ENCODE measurements around the gene HHATL.

HHATL gene

DNA sequence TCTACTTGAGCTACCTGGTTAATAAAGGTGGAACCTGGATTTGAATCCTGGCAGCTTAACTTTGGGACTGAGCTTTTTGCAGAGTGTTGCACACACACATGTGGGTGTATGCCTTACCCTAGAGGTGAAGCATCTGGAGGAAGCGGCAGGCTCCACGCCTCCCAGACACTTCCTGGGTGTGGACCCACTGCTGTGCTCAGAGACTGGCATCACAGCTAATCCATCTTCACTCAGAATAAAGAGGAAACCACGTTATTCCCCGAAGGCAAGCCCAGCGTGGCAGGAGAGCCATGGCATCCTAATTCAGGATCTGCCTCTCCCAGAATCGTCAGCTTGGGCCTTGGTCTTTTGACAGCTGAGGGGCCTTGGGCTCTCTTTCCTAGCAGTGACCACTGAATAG is 45.0 kb upstream of the HHATL start:
- TF ChIP-seq, protein P1, sequence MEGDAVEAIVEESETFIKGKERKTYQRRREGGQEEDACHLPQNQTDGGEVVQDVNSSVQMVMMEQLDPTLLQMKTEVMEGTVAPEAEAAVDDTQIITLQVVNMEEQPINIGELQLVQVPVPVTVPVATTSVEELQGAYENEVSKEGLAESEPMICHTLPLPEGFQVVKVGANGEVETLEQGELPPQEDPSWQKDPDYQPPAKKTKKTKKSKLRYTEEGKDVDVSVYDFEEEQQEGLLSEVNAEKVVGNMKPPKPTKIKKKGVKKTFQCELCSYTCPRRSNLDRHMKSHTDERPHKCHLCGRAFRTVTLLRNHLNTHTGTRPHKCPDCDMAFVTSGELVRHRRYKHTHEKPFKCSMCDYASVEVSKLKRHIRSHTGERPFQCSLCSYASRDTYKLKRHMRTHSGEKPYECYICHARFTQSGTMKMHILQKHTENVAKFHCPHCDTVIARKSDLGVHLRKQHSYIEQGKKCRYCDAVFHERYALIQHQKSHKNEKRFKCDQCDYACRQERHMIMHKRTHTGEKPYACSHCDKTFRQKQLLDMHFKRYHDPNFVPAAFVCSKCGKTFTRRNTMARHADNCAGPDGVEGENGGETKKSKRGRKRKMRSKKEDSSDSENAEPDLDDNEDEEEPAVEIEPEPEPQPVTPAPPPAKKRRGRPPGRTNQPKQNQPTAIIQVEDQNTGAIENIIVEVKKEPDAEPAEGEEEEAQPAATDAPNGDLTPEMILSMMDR (IDR thresholded peaks at IDR 0.05; ENCODE audit: insufficient read depth, low read length, poor library complexity, severe bottlenecking), result no peak
- Histone ChIP-seq H3K36me3 (ENCODE audit: control insufficient read depth, insufficient read depth, low read length) (no peaks in the 10 kb centered on the region), H3K4me3 (replicated peaks; ENCODE audit: low read depth, low read length) (no peak overlapping the region), H3K27me3 (replicated peaks; ENCODE audit: control insufficient read depth, insufficient read depth, low read length) (no peaks in the 10 kb centered on the region)
- no peak for DNase-seq (ENCODE audit: extremely low read depth, insufficient read length)

DNA sequence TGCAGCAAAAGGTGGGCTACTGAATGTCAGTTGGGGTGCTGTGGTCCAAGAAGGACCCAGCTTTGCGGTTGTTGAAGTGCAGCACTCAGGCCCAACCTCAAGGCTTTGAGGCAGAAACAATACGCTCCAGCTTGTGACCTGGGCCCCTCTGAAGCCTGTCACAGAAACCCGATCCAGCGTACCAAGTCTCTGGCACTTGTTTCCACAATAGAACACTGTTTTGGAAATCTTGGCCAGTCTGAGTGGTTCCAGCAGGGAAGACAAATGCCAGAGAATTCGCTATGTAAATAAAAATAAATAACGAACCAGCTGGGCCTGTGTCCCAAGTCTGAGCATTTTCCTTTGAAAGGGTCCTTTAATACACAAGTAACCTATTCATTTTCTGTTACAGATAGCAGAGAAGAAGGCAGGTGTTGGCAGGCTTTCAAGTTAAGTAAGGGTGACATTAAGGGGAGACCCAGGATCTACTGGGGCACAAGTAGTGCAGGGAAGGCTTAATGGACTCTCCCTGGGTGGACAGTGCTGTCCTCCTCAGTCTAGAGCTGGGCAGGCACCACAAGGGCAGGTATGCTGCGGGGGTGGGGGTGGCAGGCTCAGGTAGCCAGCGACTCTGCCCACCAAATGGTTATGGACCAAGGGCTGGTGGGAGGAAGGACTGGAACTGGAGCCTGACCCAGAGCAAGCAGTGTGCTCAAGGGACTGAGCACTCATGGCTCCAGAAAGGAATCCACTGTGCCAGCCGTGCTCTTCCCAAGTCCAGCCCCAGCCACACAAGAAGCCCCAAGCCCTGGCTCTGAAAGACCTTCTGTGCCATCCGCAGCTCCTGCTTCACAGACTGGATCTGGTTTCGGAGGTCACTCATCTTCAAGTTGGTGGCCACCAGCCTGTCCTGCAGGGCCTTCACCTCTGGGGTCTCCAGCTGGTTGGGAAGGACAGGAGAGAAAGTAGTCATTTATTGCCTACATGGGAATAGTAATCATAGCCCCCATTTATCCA is 44.2 kb upstream of the HHATL start:
- no peak for DNase-seq (ENCODE audit: extremely low read depth, insufficient read length)
- TF ChIP-seq, protein P1 (IDR thresholded peaks at IDR 0.05; ENCODE audit: insufficient read depth, low read length, poor library complexity, severe bottlenecking), result no peak
- Histone ChIP-seq H3K4me3 (replicated peaks; ENCODE audit: low read depth, low read length) (no peak overlapping the region), H3K27me3 (replicated peaks; ENCODE audit: control insufficient read depth, insufficient read depth, low read length) (no peaks in the 10 kb centered on the region; the same call in 1 of the 2 replicates), H3K36me3 (ENCODE audit: control insufficient read depth, insufficient read depth, low read length) (no peaks in the 10 kb centered on the region)

DNA sequence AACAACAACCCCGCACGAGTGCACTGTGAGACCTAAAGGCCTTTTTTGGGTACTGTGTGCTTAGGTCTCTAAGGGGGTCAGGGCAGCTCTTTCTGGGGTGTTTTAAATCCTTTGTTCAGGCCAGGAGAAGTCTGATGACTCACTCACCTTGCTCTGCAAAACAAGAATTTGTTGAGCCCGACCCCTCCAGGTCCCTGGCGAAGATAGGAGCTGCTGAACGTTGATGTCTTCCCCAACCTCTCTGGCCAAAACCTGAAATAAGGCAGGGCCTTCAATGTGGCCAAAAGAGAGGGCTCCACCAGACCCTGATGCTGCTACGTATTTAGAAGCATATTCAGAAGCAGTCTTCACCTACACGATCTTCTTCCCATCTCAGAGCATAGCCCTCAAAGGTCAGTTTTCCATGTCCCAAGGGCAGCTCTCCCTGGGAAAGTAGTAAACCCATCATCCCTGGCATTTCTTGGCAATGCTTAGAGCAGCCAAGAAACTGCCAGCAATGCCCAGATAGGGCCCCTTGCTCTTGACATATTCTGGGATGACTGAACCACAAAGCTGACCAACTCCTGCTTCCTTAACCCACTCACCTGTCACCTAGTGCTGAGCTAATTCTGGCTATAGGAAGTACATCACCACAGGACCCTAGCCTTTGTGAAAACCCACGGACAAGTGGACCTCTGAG is 43.3 kb upstream of the HHATL start:
- H3K36me3 ChIP-seq (ENCODE audit: control insufficient read depth, insufficient read depth, low read length), result no peaks in the 10 kb centered on the region
- no peaks in the 10 kb centered on the region; the same call in 1 of the 2 replicates for H3K27me3 ChIP-seq (replicated peaks; ENCODE audit: control insufficient read depth, insufficient read depth, low read length)
- TF ChIP-seq, protein P1 (IDR thresholded peaks at IDR 0.05; ENCODE audit: insufficient read depth, low read length, poor library complexity, severe bottlenecking), result no peak
- no peak overlapping the region for H3K4me3 ChIP-seq (replicated peaks; ENCODE audit: low read depth, low read length)
- no peak for DNase-seq (ENCODE audit: extremely low read depth, insufficient read length)

DNA sequence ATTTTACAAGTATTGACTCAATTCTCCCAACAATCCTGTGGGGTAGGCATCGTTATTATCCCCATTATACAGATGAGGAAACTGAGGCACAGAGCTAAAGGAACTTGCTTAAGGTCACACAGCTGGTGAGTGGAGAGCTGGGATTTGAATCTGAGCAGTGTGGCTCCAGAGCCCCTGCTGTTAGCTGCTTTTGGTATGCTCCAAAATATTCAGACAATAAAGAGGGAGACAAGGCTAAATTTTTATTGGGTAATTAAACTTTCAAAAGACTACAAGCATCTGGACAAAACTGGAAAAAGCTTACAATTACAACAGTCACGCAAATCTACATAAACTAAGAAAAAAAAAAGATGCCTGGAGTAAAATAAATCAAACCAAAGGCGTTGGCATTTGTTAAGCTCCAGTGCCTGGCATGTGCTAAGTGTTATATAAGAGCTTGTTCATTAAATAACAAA is 42.7 kb upstream of the HHATL start:
- H3K27me3 ChIP-seq (replicated peaks; ENCODE audit: control insufficient read depth, insufficient read depth, low read length), result no peaks in the 10 kb centered on the region; the same call in 1 of the 2 replicates
- DNase-seq (ENCODE audit: extremely low read depth, insufficient read length), result no peak
- no peak overlapping the region for H3K4me3 ChIP-seq (replicated peaks; ENCODE audit: low read depth, low read length)
- no peaks in the 10 kb centered on the region for H3K36me3 ChIP-seq (ENCODE audit: control insufficient read depth, insufficient read depth, low read length)
- TF ChIP-seq, protein P1 (IDR thresholded peaks at IDR 0.05; ENCODE audit: insufficient read depth, low read length, poor library complexity, severe bottlenecking), result no peak

DNA sequence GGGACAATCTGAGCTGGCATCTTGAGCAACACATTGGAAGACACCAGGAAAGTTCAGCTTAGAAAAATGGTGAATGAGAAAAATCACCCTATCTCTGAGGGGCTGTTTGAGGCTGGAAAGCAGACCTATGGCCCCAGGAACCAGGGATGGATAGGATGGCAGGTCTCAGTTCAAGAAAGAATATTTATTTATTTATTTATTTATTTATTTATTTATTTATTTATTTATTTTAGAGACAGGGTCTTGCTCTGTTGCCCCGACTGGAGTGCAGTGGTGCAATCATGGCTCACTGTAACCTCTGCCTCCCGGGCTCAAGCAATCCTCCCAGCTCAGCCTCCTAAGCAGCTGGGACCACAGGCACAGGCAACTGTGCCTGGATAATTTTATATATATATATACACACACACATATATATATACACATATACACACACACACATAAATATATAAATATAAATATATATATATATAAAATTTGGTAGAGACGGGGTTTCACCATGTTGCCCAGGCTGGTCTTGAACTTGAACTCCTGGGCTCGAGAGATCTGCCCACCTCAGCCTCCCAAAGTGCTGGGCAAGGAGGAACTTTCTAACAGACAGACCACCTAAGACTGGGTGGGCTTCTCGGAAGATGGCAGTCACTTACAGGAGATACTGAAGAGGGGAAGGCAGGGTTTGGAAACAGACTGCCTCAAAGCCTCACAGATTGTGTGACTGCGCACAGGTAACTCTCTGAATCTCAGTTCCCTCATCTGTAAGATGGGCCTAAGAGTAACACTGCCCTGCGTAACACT is 40.8 kb upstream of the HHATL start:
- DNase-seq (ENCODE audit: extremely low read depth, insufficient read length), result no peak
- Histone ChIP-seq H3K4me3 (replicated peaks; ENCODE audit: low read depth, low read length) (no peak overlapping the region), H3K27me3 (replicated peaks; ENCODE audit: control insufficient read depth, insufficient read depth, low read length) (no peaks in the 10 kb centered on the region; the same call in 1 of the 2 replicates), H3K36me3 (ENCODE audit: control insufficient read depth, insufficient read depth, low read length) (no peaks in the 10 kb centered on the region)
- TF ChIP-seq, protein P1 (IDR thresholded peaks at IDR 0.05; ENCODE audit: insufficient read depth, low read length, poor library complexity, severe bottlenecking), result no peak

Measured in GM06990 (cell line).